ENCODE results near the gene SHISA6.

Gene SHISA6

GRCh38 chr17:11302401-11303186, 61.6 kb downstream of the SHISA6 start:
- in situ Hi-C loops (cut with MboI; ENCODE audit: low pct_unique_long_range_greater_than_20kb, low sequenced_read_pairs, unreplicated experiment) = no loop called here
- DNase-seq (ENCODE audit: low spot score) = no peak
- TF ChIP-seq, protein P1, sequence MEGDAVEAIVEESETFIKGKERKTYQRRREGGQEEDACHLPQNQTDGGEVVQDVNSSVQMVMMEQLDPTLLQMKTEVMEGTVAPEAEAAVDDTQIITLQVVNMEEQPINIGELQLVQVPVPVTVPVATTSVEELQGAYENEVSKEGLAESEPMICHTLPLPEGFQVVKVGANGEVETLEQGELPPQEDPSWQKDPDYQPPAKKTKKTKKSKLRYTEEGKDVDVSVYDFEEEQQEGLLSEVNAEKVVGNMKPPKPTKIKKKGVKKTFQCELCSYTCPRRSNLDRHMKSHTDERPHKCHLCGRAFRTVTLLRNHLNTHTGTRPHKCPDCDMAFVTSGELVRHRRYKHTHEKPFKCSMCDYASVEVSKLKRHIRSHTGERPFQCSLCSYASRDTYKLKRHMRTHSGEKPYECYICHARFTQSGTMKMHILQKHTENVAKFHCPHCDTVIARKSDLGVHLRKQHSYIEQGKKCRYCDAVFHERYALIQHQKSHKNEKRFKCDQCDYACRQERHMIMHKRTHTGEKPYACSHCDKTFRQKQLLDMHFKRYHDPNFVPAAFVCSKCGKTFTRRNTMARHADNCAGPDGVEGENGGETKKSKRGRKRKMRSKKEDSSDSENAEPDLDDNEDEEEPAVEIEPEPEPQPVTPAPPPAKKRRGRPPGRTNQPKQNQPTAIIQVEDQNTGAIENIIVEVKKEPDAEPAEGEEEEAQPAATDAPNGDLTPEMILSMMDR (IDR thresholded peaks at IDR 0.05; ENCODE audit: extremely low read depth, insufficient read depth, missing control alignments) = no peak

DNA sequence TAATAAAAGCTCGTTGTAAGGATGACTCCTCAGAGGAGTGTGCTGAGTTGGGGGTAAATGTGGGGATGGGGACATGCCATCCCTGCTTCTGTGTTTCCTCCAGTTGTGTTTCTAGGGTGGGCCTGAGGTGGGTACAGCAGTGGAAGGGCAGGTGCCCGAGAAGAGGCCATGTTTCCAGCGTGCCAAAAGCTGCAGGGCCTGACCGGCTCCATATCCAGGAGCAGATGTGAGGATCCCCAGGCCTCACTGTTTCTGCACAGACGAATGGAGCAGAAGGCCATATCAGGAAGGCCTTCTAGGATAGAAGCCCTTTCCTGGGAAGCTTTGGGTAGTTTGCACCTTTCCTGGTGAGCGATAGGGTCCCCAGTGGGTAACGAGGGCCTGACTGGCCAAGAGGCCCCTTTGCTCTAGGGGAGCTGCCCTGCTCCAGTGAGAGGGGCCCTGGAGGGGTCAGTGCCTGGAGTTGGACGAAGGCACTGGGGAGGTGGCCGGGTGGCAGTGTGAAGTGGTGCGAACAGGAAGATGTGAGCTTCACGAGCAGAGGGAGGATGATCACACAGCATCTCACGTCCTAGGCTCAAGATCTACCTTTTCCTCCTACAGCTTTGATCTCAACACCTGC, 62.9 kb downstream of the SHISA6 start:
- in situ Hi-C loops (cut with MboI; ENCODE audit: low pct_unique_long_range_greater_than_20kb, low sequenced_read_pairs, unreplicated experiment) = no loop called here
- no peak for DNase-seq (ENCODE audit: low spot score)
- TF ChIP-seq, protein P1 (IDR thresholded peaks at IDR 0.05; ENCODE audit: extremely low read depth, insufficient read depth, missing control alignments) = no peak

DNA sequence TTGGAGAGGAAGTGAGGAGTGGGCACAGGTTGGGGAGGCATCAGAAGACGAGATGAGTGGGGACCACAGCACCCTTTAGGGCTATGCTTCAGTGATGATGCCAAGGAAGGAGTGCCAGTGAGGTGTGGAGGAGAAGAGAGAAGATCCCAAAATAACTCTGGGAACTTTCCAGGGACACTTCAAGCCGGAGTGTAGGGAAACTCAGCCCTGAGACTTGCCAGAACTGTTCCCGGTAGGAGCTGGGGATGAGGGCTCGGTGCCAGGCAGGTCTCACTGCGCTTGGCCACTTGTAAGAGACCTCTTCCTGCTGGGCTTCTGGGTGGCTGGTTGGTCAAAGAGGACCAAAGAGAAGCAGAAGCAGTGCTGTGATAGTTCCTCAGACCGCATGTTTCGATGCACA, 63.6 kb downstream of the SHISA6 start:
- DNase-seq (ENCODE audit: low spot score) = no peak
- TF ChIP-seq, protein P1 (IDR thresholded peaks at IDR 0.05; ENCODE audit: extremely low read depth, insufficient read depth, missing control alignments) = no peak
- in situ Hi-C loops (cut with MboI; ENCODE audit: low pct_unique_long_range_greater_than_20kb, low sequenced_read_pairs, unreplicated experiment) = no loop called here

GRCh38 chr17:11305524-11305923, 64.5 kb downstream of the SHISA6 start:
- TF ChIP-seq, protein P1 (IDR thresholded peaks at IDR 0.05; ENCODE audit: extremely low read depth, insufficient read depth, missing control alignments) = no peak
- DNase-seq (ENCODE audit: low spot score) = no peak
- in situ Hi-C loops (cut with MboI; ENCODE audit: low pct_unique_long_range_greater_than_20kb, low sequenced_read_pairs, unreplicated experiment) = no loop called here

- no peak for DNase-seq (ENCODE audit: low spot score)
- TF ChIP-seq, protein P1 (IDR thresholded peaks at IDR 0.05; ENCODE audit: extremely low read depth, insufficient read depth, missing control alignments) = no peak
- in situ Hi-C loops (cut with MboI; ENCODE audit: low pct_unique_long_range_greater_than_20kb, low sequenced_read_pairs, unreplicated experiment) = no loop called here
Measured at GRCh38 chr17:11308531-11308930, 67.5 kb downstream of the SHISA6 start.

- TF ChIP-seq, protein P1 (IDR thresholded peaks at IDR 0.05; ENCODE audit: extremely low read depth, insufficient read depth, missing control alignments) = no peak
- no peak for DNase-seq (ENCODE audit: low spot score)
- in situ Hi-C loops (cut with MboI; ENCODE audit: low pct_unique_long_range_greater_than_20kb, low sequenced_read_pairs, unreplicated experiment) = no loop called here
Measured at GRCh38 chr17:11309033-11309432, 68.0 kb downstream of the SHISA6 start.
